SJSA1 (cell line): Measurements from ENCODE around the gene KLF14. TPM values are rescaled to one million over a fixed set of nuclear protein-coding genes. Genes with fewer than 3 reads are reported as not detected.

Experiments
- DNase-seq, 2 experiments: peaks; one replicate each; pipeline ENCODE4 v3.0.0-alpha.2; 2015 to 2020; ENCODE audit warnings: low spot score in 2 of 2, low read depth in 1 of 2
- H3K27ac ChIP-seq: fragments of 250-450 bp; sonication (Bioruptor Pico); 2 replicates; pipeline ENCODE4 v1.5.1; 2020; ENCODE audit warnings: mild to moderate bottlenecking, moderate library complexity
- H3K27me3 ChIP-seq: fragments of 250-450 bp; sonication (Bioruptor Pico); replicated peaks from 2 replicates; pipeline ENCODE4 v1.5.1; 2020; ENCODE audit warnings: mild to moderate bottlenecking, moderate library complexity
- H3K36me3 ChIP-seq: fragments of 250-450 bp; sonication (Bioruptor Pico); 2 replicates; pipeline ENCODE4 v1.5.1; 2020; ENCODE audit warnings: mild to moderate bottlenecking
- H3K4me1 ChIP-seq: fragments of 250-450 bp; sonication (Bioruptor Pico); replicated peaks from 2 replicates; pipeline ENCODE4 v1.6.1; 2021; ENCODE audit warnings: mild to moderate bottlenecking
- H3K4me3 ChIP-seq: fragments of 250-450 bp; sonication (Bioruptor Pico); 2 replicates; pipeline ENCODE4 v1.5.1; 2020; ENCODE audit warnings: mild to moderate bottlenecking
- H3K9me3 ChIP-seq: fragments of 250-450 bp; sonication (Bioruptor Pico); replicated peaks from 2 replicates; pipeline ENCODE4 v1.5.1; 2020; ENCODE audit warnings: mild to moderate bottlenecking
- total RNA-seq: library from RNA; depleted of rRNA; stranded (reverse); fragments of >200 nt; shearing (Covaris generic); gene quantifications from 2 replicates; pipeline ENCODE4 v1.2.3, GENCODE V29; 2014

KLF14 gene
- total RNA-seq, 1 experiment from 2014 or later: not detected

GRCh38 chr7:130736298-130736900 is 2.4 kb upstream of the KLF14 start:
- Histone ChIP-seq H3K9me3 (peaks cover 6% of the 10 kb centered on the region; the same call in 1 of the 2 replicates), H3K4me3 (no peak overlapping the region), H3K4me1 (peaks cover 11% of the 10 kb centered on the region), H3K27ac (no peak overlapping the region), H3K36me3 (no peaks in the 10 kb centered on the region), H3K27me3 (peaks cover 92% of the 10 kb centered on the region)
- no peak for DNase-seq

GRCh38 chr7:130734815-130735716 is 1.1 kb upstream of the KLF14 start:
- Histone ChIP-seq H3K4me3 (peak overlapping the region; percentile 54), H3K27me3 (peaks cover 90% of the 10 kb centered on the region), H3K9me3 (peaks cover 6% of the 10 kb centered on the region; the same call in 1 of the 2 replicates), H3K4me1 (peaks cover 11% of the 10 kb centered on the region), H3K27ac (no peak overlapping the region), H3K36me3 (no peaks in the 10 kb centered on the region)
- peak in 1 of 2 experiments; percentile 50 for DNase-seq

- H3K4me1 ChIP-seq: peaks cover 11% of the 10 kb centered on the region
- H3K36me3 ChIP-seq: no peaks in the 10 kb centered on the region
- peaks cover 81% of the 10 kb centered on the region for H3K27me3 ChIP-seq
- H3K4me3 ChIP-seq: peak overlapping the region; percentile 54
- no peak overlapping the region for H3K27ac ChIP-seq
- peak; percentile 10 to 45 for DNase-seq
- peaks cover 6% of the 10 kb centered on the region; the same call in 1 of the 2 replicates for H3K9me3 ChIP-seq
Observed at GRCh38 chr7:130732980-130733930, 752 bp downstream of the KLF14 start.

GRCh38 chr7:130723784-130724183 is 10.2 kb downstream of the KLF14 start:
- DNase-seq: no peak
- Histone ChIP-seq H3K9me3 (no peaks in the 10 kb centered on the region), H3K27ac (no peak overlapping the region), H3K36me3 (no peaks in the 10 kb centered on the region), H3K4me1 (no peaks in the 10 kb centered on the region), H3K4me3 (no peak overlapping the region), H3K27me3 (peaks cover 8% of the 10 kb centered on the region)

- no peaks in the 10 kb centered on the region for H3K4me1 ChIP-seq
- no peak overlapping the region for H3K27ac ChIP-seq
- no peaks in the 10 kb centered on the region for H3K9me3 ChIP-seq
- H3K27me3 ChIP-seq: peaks cover 6% of the 10 kb centered on the region
- H3K36me3 ChIP-seq: no peaks in the 10 kb centered on the region
- DNase-seq: peak; percentile 53 to 70
- H3K4me3 ChIP-seq: no peak overlapping the region
Observed at GRCh38 chr7:130721486-130722277, 12.3 kb downstream of the KLF14 start.

GRCh38 chr7:130719541-130719940 is 14.5 kb downstream of the KLF14 start:
- no peak for DNase-seq

GRCh38 chr7:130712416-130712815 is 21.6 kb downstream of the KLF14 start:
- Histone ChIP-seq H3K36me3 (no peaks in the 10 kb centered on the region), H3K4me1 (no peaks in the 10 kb centered on the region), H3K9me3 (no peaks in the 10 kb centered on the region), H3K27me3 (0 out of 2 replicates have a peak, but pooled peaks cover 2% of the 10 kb centered on the region), H3K4me3 (no peak overlapping the region), H3K27ac (no peak overlapping the region)
- no peak for DNase-seq

More at GRCh38 chr7:130719541-130719940, 14.5 kb downstream of the KLF14 start:
- Histone ChIP-seq H3K27ac (no peak overlapping the region), H3K9me3 (no peaks in the 10 kb centered on the region), H3K36me3 (no peaks in the 10 kb centered on the region), H3K4me3 (no peak overlapping the region), H3K27me3 (peaks cover 6% of the 10 kb centered on the region), H3K4me1 (no peaks in the 10 kb centered on the region)

GRCh38 chr7:130708766-130709165 is 25.2 kb downstream of the KLF14 start:
- H3K27ac ChIP-seq: no peak overlapping the region
- H3K36me3 ChIP-seq: no peaks in the 10 kb centered on the region
- DNase-seq: no peak
- peaks cover 4% of the 10 kb centered on the region; the same call in 1 of the 2 replicates for H3K27me3 ChIP-seq
- no peaks in the 10 kb centered on the region for H3K4me1 ChIP-seq
- H3K9me3 ChIP-seq: peaks cover 8% of the 10 kb centered on the region; the same call in 1 of the 2 replicates
- H3K4me3 ChIP-seq: no peak overlapping the region

GRCh38 chr7:130708001-130708400 is 26.0 kb downstream of the KLF14 start:
- peaks cover 5% of the 10 kb centered on the region; the same call in 1 of the 2 replicates for H3K27me3 ChIP-seq
- H3K4me3 ChIP-seq: no peak overlapping the region
- H3K9me3 ChIP-seq: peaks cover 8% of the 10 kb centered on the region; the same call in 1 of the 2 replicates
- H3K27ac ChIP-seq: no peak overlapping the region
- H3K36me3 ChIP-seq: no peaks in the 10 kb centered on the region
- no peaks in the 10 kb centered on the region for H3K4me1 ChIP-seq
- no peak for DNase-seq

GRCh38 chr7:130703851-130704250 is 30.2 kb downstream of the KLF14 start:
- H3K36me3 ChIP-seq: no peaks in the 10 kb centered on the region
- H3K4me1 ChIP-seq: no peaks in the 10 kb centered on the region
- DNase-seq: no peak

GRCh38 chr7:130701650-130702049 is 32.4 kb downstream of the KLF14 start:
- peaks cover 5% of the 10 kb centered on the region for H3K27me3 ChIP-seq
- no peak overlapping the region for H3K27ac ChIP-seq
- H3K9me3 ChIP-seq: peaks cover 7% of the 10 kb centered on the region; the same call in 1 of the 2 replicates
- DNase-seq: no peak
- no peaks in the 10 kb centered on the region for H3K36me3 ChIP-seq
- no peaks in the 10 kb centered on the region for H3K4me1 ChIP-seq
- no peak overlapping the region for H3K4me3 ChIP-seq

More at GRCh38 chr7:130703851-130704250, 30.2 kb downstream of the KLF14 start:
- no peak overlapping the region for H3K4me3 ChIP-seq
- H3K27me3 ChIP-seq: peaks cover 5% of the 10 kb centered on the region; the same call in 1 of the 2 replicates
- peaks cover 8% of the 10 kb centered on the region; the same call in 1 of the 2 replicates for H3K9me3 ChIP-seq
- H3K27ac ChIP-seq: no peak overlapping the region

- DNase-seq: no peak
- Histone ChIP-seq H3K4me3 (no peak overlapping the region), H3K27me3 (peaks cover 5% of the 10 kb centered on the region), H3K4me1 (no peaks in the 10 kb centered on the region), H3K36me3 (no peaks in the 10 kb centered on the region), H3K9me3 (no peaks in the 10 kb centered on the region), H3K27ac (no peak overlapping the region)
Observed at GRCh38 chr7:130700760-130701159, 33.2 kb downstream of the KLF14 start.
